AG10803 (cell line): ENCODE measurements around the gene TSPAN8.

Experiments
- DNase-seq: peaks from one replicate; pipeline ENCODE4 v3.0.0; 2010; ENCODE audit warnings: low read depth
- H3K4me3 ChIP-seq: 2 replicates; pipeline ENCODE4 v1.5.1; 2011; ENCODE audit warnings: mild to moderate bottlenecking, low read length, control low read depth
- TF ChIP-seq, protein P1 (sequence below): conservative IDR thresholded peaks from 2 replicates; pipeline ENCODE4 v1.5.1; 2011; ENCODE audit warnings: mild to moderate bottlenecking, low read length, control low read depth, inconsistent platforms

Gene TSPAN8

DNA sequence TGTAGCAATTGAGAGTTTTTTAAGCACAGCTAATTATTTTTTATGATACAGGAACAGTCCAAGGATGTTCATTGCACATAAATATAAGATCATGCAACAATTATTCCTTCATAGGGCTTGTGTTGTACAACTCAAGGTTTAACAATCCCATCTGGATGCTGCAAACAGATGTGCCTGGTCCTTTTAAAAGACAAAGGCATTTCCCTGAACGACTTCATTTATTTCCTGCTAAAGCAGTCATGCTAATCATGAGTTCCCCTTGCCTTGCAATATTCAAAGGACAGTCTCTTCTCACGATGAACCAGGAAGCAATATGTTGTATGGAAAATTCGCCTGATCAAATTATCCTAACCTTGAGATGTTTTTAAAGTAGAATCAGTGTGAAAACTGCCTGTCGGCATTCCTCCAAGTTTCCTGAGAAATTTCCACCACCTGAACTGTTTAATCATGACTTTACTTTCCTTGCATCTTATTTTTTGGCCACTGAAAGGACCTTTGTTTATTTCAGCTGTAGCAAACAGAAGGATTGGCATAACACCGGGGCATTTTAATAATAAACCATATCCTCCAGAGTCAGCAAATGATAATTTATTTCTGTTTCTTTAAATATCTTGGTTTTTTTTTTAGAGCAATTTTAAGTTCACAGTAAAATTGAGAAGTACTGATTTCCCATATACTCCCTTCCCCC is 33.9 kb upstream of the TSPAN8 start:
- no peak overlapping the region for H3K4me3 ChIP-seq
- DNase-seq = no peak
- TF ChIP-seq, protein P1, sequence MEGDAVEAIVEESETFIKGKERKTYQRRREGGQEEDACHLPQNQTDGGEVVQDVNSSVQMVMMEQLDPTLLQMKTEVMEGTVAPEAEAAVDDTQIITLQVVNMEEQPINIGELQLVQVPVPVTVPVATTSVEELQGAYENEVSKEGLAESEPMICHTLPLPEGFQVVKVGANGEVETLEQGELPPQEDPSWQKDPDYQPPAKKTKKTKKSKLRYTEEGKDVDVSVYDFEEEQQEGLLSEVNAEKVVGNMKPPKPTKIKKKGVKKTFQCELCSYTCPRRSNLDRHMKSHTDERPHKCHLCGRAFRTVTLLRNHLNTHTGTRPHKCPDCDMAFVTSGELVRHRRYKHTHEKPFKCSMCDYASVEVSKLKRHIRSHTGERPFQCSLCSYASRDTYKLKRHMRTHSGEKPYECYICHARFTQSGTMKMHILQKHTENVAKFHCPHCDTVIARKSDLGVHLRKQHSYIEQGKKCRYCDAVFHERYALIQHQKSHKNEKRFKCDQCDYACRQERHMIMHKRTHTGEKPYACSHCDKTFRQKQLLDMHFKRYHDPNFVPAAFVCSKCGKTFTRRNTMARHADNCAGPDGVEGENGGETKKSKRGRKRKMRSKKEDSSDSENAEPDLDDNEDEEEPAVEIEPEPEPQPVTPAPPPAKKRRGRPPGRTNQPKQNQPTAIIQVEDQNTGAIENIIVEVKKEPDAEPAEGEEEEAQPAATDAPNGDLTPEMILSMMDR = no peak

DNA sequence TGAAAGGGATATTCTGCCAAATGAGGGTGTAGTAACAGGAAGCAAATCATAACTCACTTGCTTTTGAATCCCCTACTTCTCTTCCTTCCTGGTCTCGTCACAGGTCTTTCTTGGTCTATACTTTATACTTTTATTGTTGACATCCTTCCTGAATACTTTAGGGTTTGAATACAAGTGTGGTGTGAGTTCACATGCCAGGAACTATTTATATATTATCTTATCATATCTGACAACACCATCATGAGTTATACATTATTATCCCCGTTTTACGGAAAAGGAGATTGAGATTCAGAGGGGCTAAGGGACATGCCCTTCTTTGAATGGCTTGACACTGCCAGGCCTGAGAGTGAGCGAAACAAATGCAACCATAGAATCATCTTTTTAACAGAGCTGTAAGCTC is 33.0 kb upstream of the TSPAN8 start:
- TF ChIP-seq, protein P1 = no peak
- H3K4me3 ChIP-seq = no peak overlapping the region
- DNase-seq = no peak

DNA sequence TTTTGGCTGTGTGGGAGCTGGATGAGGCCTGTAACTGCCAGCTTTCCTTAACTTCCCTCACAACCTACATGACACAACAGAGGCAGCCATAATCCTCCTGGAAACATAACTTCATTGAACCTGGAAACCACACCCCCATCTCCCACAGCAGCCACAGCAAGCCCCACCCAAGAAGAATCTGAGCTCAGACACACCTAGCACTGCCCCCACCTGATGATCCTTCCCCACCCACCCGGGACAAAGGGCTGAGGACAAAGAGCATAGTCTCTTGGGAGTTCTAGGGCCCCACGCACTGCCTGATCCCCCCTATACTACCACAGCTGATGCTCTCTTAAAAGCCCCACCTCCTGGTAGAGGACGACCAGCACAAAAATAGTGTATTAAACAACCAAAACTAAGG is 29.6 kb upstream of the TSPAN8 start:
- H3K4me3 ChIP-seq = no peak overlapping the region
- no peak for DNase-seq
- TF ChIP-seq, protein P1 = no peak

DNA sequence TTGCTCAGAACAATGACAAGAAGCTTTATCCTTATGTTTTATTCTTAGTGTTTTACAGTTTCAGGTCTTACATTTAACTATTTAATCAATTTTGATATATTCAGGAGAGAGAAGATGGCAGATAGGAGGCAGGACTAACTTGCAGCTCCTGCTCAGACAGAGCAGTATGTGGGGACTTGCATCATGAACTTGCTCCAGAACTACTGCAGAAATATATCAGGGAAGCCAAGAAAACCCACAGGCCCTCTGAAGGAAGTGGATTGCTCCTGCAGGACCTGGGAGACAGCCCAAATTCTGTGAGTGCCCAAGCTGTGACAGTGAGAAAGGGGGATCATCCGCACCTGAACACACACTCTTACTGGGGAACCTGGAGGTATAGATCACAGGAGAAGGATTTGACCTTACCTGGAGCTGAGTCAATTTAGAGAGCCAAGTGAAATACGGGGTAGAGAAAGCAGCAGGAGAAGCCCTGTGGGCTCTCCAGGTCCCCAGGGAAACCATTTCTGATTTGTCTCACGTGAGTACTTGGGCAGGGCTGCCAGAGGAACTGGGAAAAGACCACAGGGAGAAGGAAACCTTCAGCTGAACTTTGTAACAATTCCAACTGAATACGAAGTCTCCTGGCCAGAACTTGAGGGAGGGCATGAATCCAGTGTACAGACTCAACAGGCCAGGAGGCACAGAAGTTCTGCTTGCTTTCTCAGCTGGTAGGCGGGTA is 28.9 kb upstream of the TSPAN8 start:
- H3K4me3 ChIP-seq = no peak overlapping the region
- no peak for DNase-seq
- TF ChIP-seq, protein P1 = no peak

DNA sequence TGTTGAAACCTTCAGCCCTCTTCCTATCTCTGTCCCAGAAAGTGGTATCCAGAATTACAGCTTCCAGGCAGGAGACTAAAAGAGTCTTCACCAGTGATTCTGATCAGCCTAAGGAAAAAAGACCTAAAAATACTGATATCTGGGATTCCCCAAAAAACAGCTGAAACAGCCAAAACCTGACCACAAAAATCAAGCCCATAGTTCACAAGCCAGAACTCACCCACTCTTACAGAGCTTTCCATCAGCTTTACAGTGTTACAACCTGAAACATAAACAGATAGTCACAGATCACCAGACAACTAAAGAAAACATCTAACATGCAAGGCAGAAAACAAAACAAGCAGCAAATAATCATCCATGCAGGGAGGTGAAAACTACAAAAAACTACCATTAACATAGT is 26.0 kb upstream of the TSPAN8 start:
- no peak for DNase-seq
- TF ChIP-seq, protein P1 = no peak

DNA sequence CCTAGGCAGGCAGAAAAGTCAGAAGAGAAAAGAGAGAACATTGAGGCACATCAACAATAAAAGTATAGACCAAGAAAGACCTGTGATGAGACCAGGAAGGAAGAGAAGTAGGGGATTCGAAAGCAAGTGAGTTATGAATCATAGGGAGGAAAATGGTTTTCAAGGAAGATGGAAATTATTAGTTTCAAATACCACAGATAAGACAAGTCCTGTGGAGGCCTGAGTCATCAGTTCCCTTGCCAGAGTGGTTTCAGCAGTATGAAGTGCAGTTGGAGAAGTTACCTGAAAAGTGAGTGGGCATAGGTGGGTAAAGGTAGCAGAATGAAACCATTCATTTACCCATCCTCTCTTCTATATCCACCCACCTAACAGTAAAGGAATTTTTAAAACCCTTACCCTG is 25.2 kb upstream of the TSPAN8 start:
- TF ChIP-seq, protein P1 = no peak
- no peak for DNase-seq
- H3K4me3 ChIP-seq = no peak overlapping the region

More for the DNA sequence above, 26.0 kb upstream of the TSPAN8 start:
- H3K4me3 ChIP-seq = no peak overlapping the region

DNA sequence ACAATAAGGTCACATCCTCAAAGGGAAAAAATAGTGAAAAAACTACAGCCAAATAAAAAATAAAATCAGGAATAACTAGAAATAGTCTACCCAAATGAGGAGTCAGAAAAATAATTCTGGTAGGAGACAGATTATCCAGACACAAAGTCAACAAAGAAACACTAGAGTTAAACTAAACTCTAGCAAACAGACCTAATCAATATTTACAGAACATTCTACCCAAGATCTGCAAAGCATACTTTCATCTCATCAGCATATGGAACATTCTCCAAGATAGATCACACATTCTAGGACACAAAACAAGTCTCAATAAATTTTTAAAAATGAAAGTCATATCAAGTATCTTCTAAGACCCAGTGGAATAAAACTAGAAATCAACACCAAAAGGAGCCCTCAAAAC is 20.4 kb upstream of the TSPAN8 start:
- TF ChIP-seq, protein P1 = no peak
- no peak for DNase-seq

More for the DNA sequence above, 20.4 kb upstream of the TSPAN8 start:
- no peak overlapping the region for H3K4me3 ChIP-seq
